ENCODE measurements around the gene ENTREP3. TPM values are rescaled to one million over a fixed set of nuclear protein-coding genes. Genes with fewer than 3 reads are reported as not detected.

ENTREP3 gene
- total and polyA plus RNA-seq, 7 experiments from 2014 or later: 1.8 to 24.3 (median 11.6) TPM

- Histone ChIP-seq H3K4me3 (ENCODE audit: low read length) (peak overlapping the region; percentile 68), H3K9me3 (ENCODE audit: control insufficient read depth in 2 of 3, low read length in 3 of 3) (no peaks in the 10 kb centered on the region), H3K27me3 (ENCODE audit: control insufficient read depth in 2 of 2, insufficient read depth in 2 of 2, low read length in 2 of 2) (no peaks in the 10 kb centered on the region), H3K36me3 (ENCODE audit: control insufficient read depth in 2 of 3, insufficient read depth in 3 of 3, low read length in 3 of 3) (peaks cover 0 to 25% (median 6%) of the 10 kb centered on the region in 3 experiments), H3K4me1 (ENCODE audit: control insufficient read depth in 2 of 2, insufficient read depth in 2 of 2, low read length in 2 of 2) (peaks cover 4 to 10% of the 10 kb centered on the region in 2 donors), H3K27ac (ENCODE audit: low read depth, low read length) (peak overlapping the region; percentile 63)
- Mint-ChIP-seq H3K36me3 (peaks cover 0 to 17% (median 14%) of the 10 kb centered on the region in 5 donors), H3K4me3 (peak overlapping the region; percentile 68 to 85 (median 82)), H3K9me3 (peaks cover 0 to 1% (median 0%) of the 10 kb centered on the region in 11 donors), H3K4me1 (peaks cover 20 to 45% (median 39%) of the 10 kb centered on the region in 7 donors), H3K27me3 (no peaks in the 10 kb centered on the region), H3K27ac (peak overlapping the region in 5 of 9 donors; percentile 22 to 88 (median 59))
- CTCF ChIA-PET: interaction anchor here (0.6 to 1.3 kb wide), 3 partner anchors 53 to 82 kb away, joined by 3 to 7 read pairs (median 4); partner anchors contain the start of gene KRTCAP2
- POLR2A ChIA-PET: interaction anchor here (0.6 to 2.2 kb wide), 3 partner anchors 10 to 602 kb away, joined by 3 to 8 read pairs (median 5); partner anchors contain the start of gene GON4L
- ATAC-seq (no peak), DNase-seq (no peak)
- intact Hi-C loops (cut with micrococcal nuclease): loop anchor here (1.0 to 10.0 kb wide), 5 partner anchors 18 to 250 kb away; partner anchors contain the start of genes CLK2 (in 2 of the 2), MTX1 (in 1 of the 2) and THBS3 (in 1 of the 2)
Observed at GRCh38 chr1:155254714-155255242, 505 bp downstream of the ENTREP3 start.

GRCh38 chr1:155254228-155254713 is 1.0 kb downstream of the ENTREP3 start:
- intact Hi-C loops (cut with micrococcal nuclease): loop anchor here in 1 of 2 donors (2.0 to 10.0 kb wide), 2 partner anchors 19 to 251 kb away; partner anchors contain the start of gene CLK2
- POLR2A ChIA-PET: interaction anchor here (0.6 to 2.2 kb wide), 2 partner anchors 9 to 25 kb away, joined by 3 to 8 read pairs; no protein-coding TSS in a partner anchor
- peaks cover 20 to 45% (median 39%) of the 10 kb centered on the region in 7 donors for H3K4me1 Mint-ChIP-seq
- H3K4me1 ChIP-seq (ENCODE audit: control insufficient read depth in 2 of 2, insufficient read depth in 2 of 2, low read length in 2 of 2): peaks cover 4 to 10% of the 10 kb centered on the region in 2 donors
- DNase-seq: no peak
- H3K36me3 ChIP-seq (ENCODE audit: control insufficient read depth in 2 of 3, insufficient read depth in 3 of 3, low read length in 3 of 3): peaks cover 0 to 23% (median 1%) of the 10 kb centered on the region in 3 experiments
- CTCF ChIA-PET: interaction anchor here (0.5 to 1.3 kb wide), 3 partner anchors 53 to 91 kb away, joined by 4 to 7 read pairs (median 4); no protein-coding TSS in a partner anchor
- H3K4me3 Mint-ChIP-seq: peak overlapping the region; percentile 68 to 85 (median 78)
- no peaks in the 10 kb centered on the region for H3K9me3 ChIP-seq (ENCODE audit: control insufficient read depth in 2 of 3, low read length in 3 of 3)
- H3K27me3 ChIP-seq (ENCODE audit: control insufficient read depth in 2 of 2, insufficient read depth in 2 of 2, low read length in 2 of 2): no peaks in the 10 kb centered on the region
- H3K9me3 Mint-ChIP-seq: peaks cover 0 to 1% (median 0%) of the 10 kb centered on the region in 11 donors
- no peak overlapping the region for H3K27ac ChIP-seq (ENCODE audit: low read depth, low read length)
- peaks cover 0 to 17% (median 13%) of the 10 kb centered on the region in 5 donors for H3K36me3 Mint-ChIP-seq
- ATAC-seq: no peak
- no peak overlapping the region for H3K4me3 ChIP-seq (ENCODE audit: low read length)
- H3K27ac Mint-ChIP-seq: peak overlapping the region; percentile 22 to 88 (median 59)
- H3K27me3 Mint-ChIP-seq: no peaks in the 10 kb centered on the region

- CTCF ChIA-PET: interaction anchor here (0.5 to 0.6 kb wide), 2 partner anchors 92 to 359 kb away, joined by 3 to 4 read pairs; no protein-coding TSS in a partner anchor
- no peaks in the 10 kb centered on the region for H3K27me3 Mint-ChIP-seq
Observed at GRCh38 chr1:155253797-155254196, 1.5 kb downstream of the ENTREP3 start.

GRCh38 chr1:155253208-155253607 is 2.1 kb downstream of the ENTREP3 start:
- Mint-ChIP-seq H3K4me3 (peak overlapping the region; percentile 1 to 85 (median 76)), H3K4me1 (peaks cover 20 to 42% (median 39%) of the 10 kb centered on the region in 7 donors), H3K9me3 (peaks cover 0 to 1% (median 0%) of the 10 kb centered on the region in 11 donors), H3K27ac (peak overlapping the region in 4 of 9 donors; percentile 25 to 80 (median 76)), H3K27me3 (no peaks in the 10 kb centered on the region), H3K36me3 (peaks cover 0 to 16% (median 13%) of the 10 kb centered on the region in 5 donors)
- Histone ChIP-seq H3K4me1 (ENCODE audit: control insufficient read depth in 2 of 2, insufficient read depth in 2 of 2, low read length in 2 of 2) (peaks cover 4 to 10% of the 10 kb centered on the region in 2 donors), H3K27me3 (ENCODE audit: control insufficient read depth in 2 of 2, insufficient read depth in 2 of 2, low read length in 2 of 2) (no peaks in the 10 kb centered on the region), H3K9me3 (ENCODE audit: control insufficient read depth in 2 of 3, low read length in 3 of 3) (no peaks in the 10 kb centered on the region), H3K4me3 (ENCODE audit: low read length) (no peak overlapping the region), H3K36me3 (ENCODE audit: control insufficient read depth in 2 of 3, insufficient read depth in 3 of 3, low read length in 3 of 3) (peaks cover 0 to 14% (median 0%) of the 10 kb centered on the region in 3 experiments), H3K27ac (ENCODE audit: low read depth, low read length) (no peak overlapping the region)
- POLR2A ChIA-PET: interaction anchor here (4.0 kb wide), 1 partner anchor 7 kb away, joined by 34 read pairs; the partner anchor contains the start of gene SCAMP3
- DNase-seq (no peak), ATAC-seq (no peak)
- intact Hi-C loops (cut with micrococcal nuclease): loop anchor here in 1 of 2 donors (10.0 kb wide), 1 partner anchor 252 kb away; no protein-coding TSS in a partner anchor
- CTCF ChIA-PET: interaction anchor here (0.6 kb wide), 1 partner anchor 359 kb away, joined by 3 read pairs; no protein-coding TSS in a partner anchor

More at GRCh38 chr1:155253797-155254196, 1.5 kb downstream of the ENTREP3 start:
- Histone ChIP-seq H3K4me1 (ENCODE audit: control insufficient read depth in 2 of 2, insufficient read depth in 2 of 2, low read length in 2 of 2) (peaks cover 4 to 10% of the 10 kb centered on the region in 2 donors), H3K27me3 (ENCODE audit: control insufficient read depth in 2 of 2, insufficient read depth in 2 of 2, low read length in 2 of 2) (no peaks in the 10 kb centered on the region), H3K4me3 (ENCODE audit: low read length) (no peak overlapping the region), H3K27ac (ENCODE audit: low read depth, low read length) (no peak overlapping the region), H3K9me3 (ENCODE audit: control insufficient read depth in 2 of 3, low read length in 3 of 3) (no peaks in the 10 kb centered on the region), H3K36me3 (ENCODE audit: control insufficient read depth in 2 of 3, insufficient read depth in 3 of 3, low read length in 3 of 3) (peaks cover 0 to 18% (median 0%) of the 10 kb centered on the region in 3 experiments)
- ATAC-seq (no peak), DNase-seq (no peak)
- Mint-ChIP-seq H3K9me3 (peaks cover 0 to 1% (median 0%) of the 10 kb centered on the region in 11 donors), H3K4me3 (peak overlapping the region; percentile 61 to 85 (median 77)), H3K36me3 (peaks cover 0 to 17% (median 13%) of the 10 kb centered on the region in 5 donors), H3K4me1 (peaks cover 20 to 45% (median 39%) of the 10 kb centered on the region in 7 donors), H3K27ac (peak overlapping the region in 8 of 9 donors; percentile 20 to 80 (median 51))
- POLR2A ChIA-PET: no interaction called here
- intact Hi-C loops (cut with micrococcal nuclease): loop anchor here in 1 of 2 donors (2.0 to 10.0 kb wide), 2 partner anchors 19 to 251 kb away; partner anchors contain the start of gene CLK2

GRCh38 chr1:155251566-155251965 is 3.7 kb downstream of the ENTREP3 start:
- peak overlapping the region in 1 of 10 donors; percentile 46 for H3K4me3 Mint-ChIP-seq
- H3K27me3 Mint-ChIP-seq: no peaks in the 10 kb centered on the region
- ATAC-seq: no peak
- ChIA-PET CTCF (interaction anchor here (0.5 to 6.4 kb wide), 21 partner anchors 9 to 369 kb away, joined by 3 to 105 read pairs (median 5); partner anchors contain the start of genes CLK2, FDPS, RUSC1 and SCAMP3), POLR2A (interaction anchor here (0.8 to 4.0 kb wide), 7 partner anchors 9 to 76 kb away, joined by 3 to 34 read pairs (median 3); partner anchors contain the start of genes RUSC1 and SCAMP3)
- H3K36me3 Mint-ChIP-seq: peaks cover 0 to 5% (median 2%) of the 10 kb centered on the region in 5 donors
- intact Hi-C loops (cut with micrococcal nuclease): loop anchor here (2.0 to 10.0 kb wide), 2 partner anchors 253 kb away; no protein-coding TSS in a partner anchor
- Histone ChIP-seq H3K9me3 (ENCODE audit: control insufficient read depth in 2 of 3, low read length in 3 of 3) (no peaks in the 10 kb centered on the region), H3K36me3 (ENCODE audit: control insufficient read depth in 2 of 3, insufficient read depth in 3 of 3, low read length in 3 of 3) (peaks cover 0 to 3% (median 0%) of the 10 kb centered on the region in 3 experiments), H3K27me3 (ENCODE audit: control insufficient read depth in 2 of 2, insufficient read depth in 2 of 2, low read length in 2 of 2) (no peaks in the 10 kb centered on the region), H3K4me3 (ENCODE audit: low read length) (no peak overlapping the region), H3K27ac (ENCODE audit: low read depth, low read length) (no peak overlapping the region), H3K4me1 (ENCODE audit: control insufficient read depth in 2 of 2, insufficient read depth in 2 of 2, low read length in 2 of 2) (peaks cover 4 to 10% of the 10 kb centered on the region in 2 donors)
- DNase-seq: no peak
- peaks cover 0 to 1% (median 0%) of the 10 kb centered on the region in 11 donors for H3K9me3 Mint-ChIP-seq
- H3K27ac Mint-ChIP-seq: peak overlapping the region in 1 of 9 donors; percentile 32
- H3K4me1 Mint-ChIP-seq: peaks cover 20 to 36% (median 31%) of the 10 kb centered on the region in 7 donors

Data from naive thymus-derived CD4-positive, alpha-beta T cell (primary cell).